Activated naive CD8-positive, alpha-beta T cell (primary cell): ENCODE results near the gene WDR59.
"Not testable (repeated sequence)": the region's sequence is repeated elsewhere in the genome, so short reads cannot be mapped to it uniquely, and the experiment has no call there.

Experiments used
- H3K27ac Mint-ChIP-seq: one replicate; pipeline ENCODE4 v1.8.0; 2021; ENCODE audit warnings: mixed read lengths
- H3K27me3 Mint-ChIP-seq: one replicate; pipeline ENCODE4 v1.8.0; 2021; ENCODE audit warnings: mixed read lengths
- H3K36me3 Mint-ChIP-seq: one replicate; pipeline ENCODE4 v1.8.0; 2021; ENCODE audit warnings: mixed read lengths
- H3K4me1 Mint-ChIP-seq: one replicate; pipeline ENCODE4 v1.8.0; 2021; ENCODE audit warnings: low read depth, mixed read lengths
- H3K4me3 Mint-ChIP-seq: one replicate; pipeline ENCODE4 v1.8.0; 2021; ENCODE audit warnings: mild to moderate bottlenecking, mixed read lengths
- H3K9me3 Mint-ChIP-seq: one replicate; pipeline ENCODE4 v1.8.0; 2021; ENCODE audit warnings: low read depth, mixed read lengths

WDR59 gene

GRCh38 chr16:74922150-74923138 is 62.5 kb downstream of the WDR59 start:
- H3K9me3 Mint-ChIP-seq: no peaks in the 10 kb centered on the region
- H3K4me3 Mint-ChIP-seq: no peak overlapping the region
- peaks cover 27% of the 10 kb centered on the region for H3K36me3 Mint-ChIP-seq
- H3K27ac Mint-ChIP-seq: no peak overlapping the region
- H3K4me1 Mint-ChIP-seq: no peaks in the 10 kb centered on the region
- H3K27me3 Mint-ChIP-seq: no peaks in the 10 kb centered on the region

- Mint-ChIP-seq H3K27ac (no peak overlapping the region), H3K9me3 (no peaks in the 10 kb centered on the region), H3K4me3 (no peak overlapping the region), H3K4me1 (no peaks in the 10 kb centered on the region), H3K36me3 (peaks cover 34% of the 10 kb centered on the region), H3K27me3 (no peaks in the 10 kb centered on the region)
These were observed 63.9 kb downstream of the WDR59 start for GRCh38 chr16:74921051-74921450.

- no peaks in the 10 kb centered on the region for H3K27me3 Mint-ChIP-seq
These were observed 75.3 kb downstream of the WDR59 start for GRCh38 chr16:74909665-74910064.

DNA sequence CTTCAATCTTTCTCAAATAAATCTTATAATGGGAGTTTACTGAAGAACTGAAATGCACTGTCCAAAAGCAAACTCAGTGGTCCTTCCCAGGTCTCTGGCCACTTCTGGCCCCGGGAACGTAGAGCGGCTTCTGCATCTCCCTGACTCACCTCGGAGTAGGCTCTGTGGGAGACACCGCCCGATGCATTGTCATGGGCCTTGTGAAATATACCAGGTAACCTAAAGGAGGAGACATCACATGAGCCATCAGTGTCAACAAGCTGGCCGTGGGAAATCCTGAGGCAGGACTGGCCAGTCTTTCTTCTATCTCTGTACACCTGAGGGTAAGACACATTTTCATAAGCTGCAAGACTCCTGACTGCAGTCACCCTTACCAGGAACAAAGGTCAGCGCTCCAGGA is 76.2 kb downstream of the WDR59 start:
- Mint-ChIP-seq H3K36me3 (peaks cover 46% of the 10 kb centered on the region), H3K9me3 (peaks cover 12% of the 10 kb centered on the region)
- H3K4me1 Mint-ChIP-seq, H3K27ac Mint-ChIP-seq, H3K27me3 Mint-ChIP-seq, H3K4me3 Mint-ChIP-seq: not testable (repeated sequence)

More at GRCh38 chr16:74909665-74910064, 75.3 kb downstream of the WDR59 start:
- Mint-ChIP-seq H3K4me3 (no peak overlapping the region), H3K9me3 (peaks cover 12% of the 10 kb centered on the region), H3K4me1 (no peaks in the 10 kb centered on the region), H3K27ac (no peak overlapping the region), H3K36me3 (peaks cover 52% of the 10 kb centered on the region)

DNA sequence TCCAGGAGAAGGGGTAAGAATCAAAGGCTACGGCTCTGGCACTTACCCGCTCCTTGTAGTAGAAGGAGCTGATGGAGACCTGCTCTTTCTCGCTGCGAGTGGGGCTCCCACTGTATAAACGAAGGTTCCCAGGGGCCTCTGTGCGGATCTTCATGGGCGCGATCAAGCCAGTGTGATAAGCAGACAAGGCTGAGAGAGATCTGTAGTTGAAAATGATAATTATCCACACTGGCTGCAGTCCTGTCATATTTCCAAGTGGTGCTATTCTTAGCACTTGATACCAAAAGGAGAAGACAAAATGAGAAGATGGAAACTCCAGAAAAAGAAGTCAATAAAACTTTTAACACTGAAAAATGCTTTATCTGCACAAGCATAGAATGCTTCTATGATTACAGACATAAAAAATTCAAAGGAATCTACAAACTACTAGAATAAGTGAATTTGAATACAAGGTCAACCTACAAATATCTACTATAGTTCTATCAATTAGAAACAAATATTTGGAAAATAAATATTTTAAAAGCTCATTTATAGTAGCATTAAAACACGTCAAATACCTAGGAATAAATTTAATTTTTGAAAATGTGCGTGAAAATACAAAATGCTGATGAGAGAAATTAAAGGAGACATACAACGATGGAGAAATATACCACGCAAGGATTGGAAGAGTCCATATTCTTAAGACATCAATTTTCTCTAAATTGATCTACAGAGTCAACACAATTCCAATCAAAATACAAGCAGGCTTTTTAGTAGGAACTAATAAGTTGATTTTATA is 80.8 kb downstream of the WDR59 start:
- Mint-ChIP-seq H3K4me3 (no peak overlapping the region), H3K27ac (no peak overlapping the region), H3K9me3 (peaks cover 5% of the 10 kb centered on the region), H3K27me3 (no peaks in the 10 kb centered on the region), H3K36me3 (peaks cover 30% of the 10 kb centered on the region), H3K4me1 (no peaks in the 10 kb centered on the region)

GRCh38 chr16:74903120-74903519 is 81.8 kb downstream of the WDR59 start:
- Mint-ChIP-seq H3K27me3 (no peaks in the 10 kb centered on the region), H3K36me3 (peaks cover 30% of the 10 kb centered on the region), H3K9me3 (peaks cover 5% of the 10 kb centered on the region), H3K4me1 (no peaks in the 10 kb centered on the region), H3K4me3 (no peak overlapping the region), H3K27ac (no peak overlapping the region)

GRCh38 chr16:74902161-74902560 is 82.8 kb downstream of the WDR59 start:
- H3K27ac Mint-ChIP-seq: no peak overlapping the region
- H3K9me3 Mint-ChIP-seq: peaks cover 1% of the 10 kb centered on the region
- no peak overlapping the region for H3K4me3 Mint-ChIP-seq
- no peaks in the 10 kb centered on the region for H3K4me1 Mint-ChIP-seq
- peaks cover 26% of the 10 kb centered on the region for H3K36me3 Mint-ChIP-seq
- no peaks in the 10 kb centered on the region for H3K27me3 Mint-ChIP-seq

- H3K4me3 Mint-ChIP-seq: no peak overlapping the region
- peaks cover 21% of the 10 kb centered on the region for H3K36me3 Mint-ChIP-seq
These were observed 83.3 kb downstream of the WDR59 start for GRCh38 chr16:74901606-74902005.

GRCh38 chr16:74899816-74900215 is 85.1 kb downstream of the WDR59 start:
- no peaks in the 10 kb centered on the region for H3K9me3 Mint-ChIP-seq
- no peaks in the 10 kb centered on the region for H3K27me3 Mint-ChIP-seq
- no peak overlapping the region for H3K27ac Mint-ChIP-seq
- H3K4me3 Mint-ChIP-seq: no peak overlapping the region
- no peaks in the 10 kb centered on the region for H3K4me1 Mint-ChIP-seq
- peaks cover 19% of the 10 kb centered on the region for H3K36me3 Mint-ChIP-seq

More at GRCh38 chr16:74901606-74902005, 83.3 kb downstream of the WDR59 start:
- no peaks in the 10 kb centered on the region for H3K9me3 Mint-ChIP-seq
- H3K27me3 Mint-ChIP-seq: no peaks in the 10 kb centered on the region
- no peaks in the 10 kb centered on the region for H3K4me1 Mint-ChIP-seq
- no peak overlapping the region for H3K27ac Mint-ChIP-seq

DNA sequence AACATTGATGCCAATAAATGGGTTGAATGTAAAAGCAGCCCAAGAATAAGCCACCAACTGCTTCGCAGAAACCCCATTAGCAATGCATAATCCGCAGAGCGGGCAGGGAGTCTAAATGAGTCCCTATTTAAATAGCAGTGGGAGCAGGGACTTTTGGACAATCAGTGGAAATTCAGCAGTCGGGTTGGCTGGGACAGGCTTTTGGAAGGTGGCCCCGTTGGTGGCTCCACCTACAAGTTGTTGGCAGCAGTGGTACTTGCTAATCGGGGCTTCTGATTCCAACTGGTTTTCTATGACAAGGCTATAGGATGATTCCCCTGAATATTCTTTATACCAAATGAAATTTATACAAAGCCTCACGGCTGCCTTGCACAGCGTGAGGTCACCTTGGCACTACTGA is 86.3 kb downstream of the WDR59 start:
- no peak overlapping the region for H3K27ac Mint-ChIP-seq
- no peaks in the 10 kb centered on the region for H3K4me1 Mint-ChIP-seq
- H3K4me3 Mint-ChIP-seq: no peak overlapping the region
- H3K36me3 Mint-ChIP-seq: peaks cover 19% of the 10 kb centered on the region
- H3K9me3 Mint-ChIP-seq: no peaks in the 10 kb centered on the region
- H3K27me3 Mint-ChIP-seq: no peaks in the 10 kb centered on the region

DNA sequence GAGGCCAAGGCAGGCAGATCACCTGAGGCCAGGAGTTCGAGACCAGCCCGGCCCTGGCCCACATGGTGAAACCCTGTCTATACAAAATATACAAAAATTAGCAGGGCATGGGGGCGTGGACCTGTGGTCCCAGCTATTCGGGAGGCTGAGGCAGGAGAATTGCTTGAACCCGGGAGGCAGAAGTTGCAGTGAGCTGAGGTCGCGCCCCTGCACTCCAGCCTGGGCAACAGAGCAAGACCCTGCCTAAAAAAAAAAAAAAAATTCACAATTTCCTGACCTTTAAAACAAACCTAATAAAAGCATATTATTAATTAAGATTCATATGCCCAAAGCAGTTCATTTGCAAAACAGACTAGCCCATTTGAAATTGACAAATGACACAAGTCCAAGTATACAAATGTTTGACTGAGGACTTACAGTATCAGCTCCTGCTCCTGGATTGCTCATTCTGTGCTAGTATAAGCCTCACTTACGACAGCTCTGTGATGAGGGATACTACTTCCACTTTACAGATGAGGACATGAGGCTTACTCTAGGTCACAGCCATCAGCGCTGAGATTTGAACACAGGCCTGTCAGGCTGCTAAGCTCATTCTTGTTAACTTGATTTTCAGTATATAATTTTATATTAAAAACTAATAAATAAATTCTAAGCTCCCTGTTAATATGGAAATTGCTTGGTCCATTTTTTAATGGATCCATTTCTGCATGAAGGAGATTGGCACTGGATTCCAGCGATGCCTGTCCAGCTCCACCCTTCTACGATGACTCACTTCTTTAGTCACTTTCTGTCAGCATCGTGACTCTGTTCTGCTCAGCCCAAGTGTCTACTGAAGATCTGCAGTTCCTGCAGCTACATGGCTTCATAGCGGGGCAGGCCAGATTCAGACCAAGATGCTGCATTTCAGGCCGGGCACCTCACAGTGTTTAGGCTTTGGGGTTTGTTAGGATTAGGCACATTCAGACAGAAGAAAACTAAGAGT is 88.2 kb downstream of the WDR59 start:
- no peak overlapping the region for H3K27ac Mint-ChIP-seq
- H3K9me3 Mint-ChIP-seq: no peaks in the 10 kb centered on the region
- H3K4me1 Mint-ChIP-seq: no peaks in the 10 kb centered on the region
- peaks cover 11% of the 10 kb centered on the region for H3K36me3 Mint-ChIP-seq
- no peak overlapping the region for H3K4me3 Mint-ChIP-seq
- H3K27me3 Mint-ChIP-seq: no peaks in the 10 kb centered on the region

- no peaks in the 10 kb centered on the region for H3K27me3 Mint-ChIP-seq
- peaks cover 16% of the 10 kb centered on the region for H3K36me3 Mint-ChIP-seq
- H3K4me3 Mint-ChIP-seq: no peak overlapping the region
- H3K9me3 Mint-ChIP-seq: no peaks in the 10 kb centered on the region
- H3K27ac Mint-ChIP-seq: no peak overlapping the region
- H3K4me1 Mint-ChIP-seq: no peaks in the 10 kb centered on the region
These were observed 91.4 kb downstream of the WDR59 start for GRCh38 chr16:74893541-74893940.

GRCh38 chr16:74892574-74893461 is 92.1 kb downstream of the WDR59 start:
- Mint-ChIP-seq H3K4me3 (no peak overlapping the region), H3K36me3 (peaks cover 16% of the 10 kb centered on the region), H3K27ac (no peak overlapping the region), H3K27me3 (no peaks in the 10 kb centered on the region), H3K4me1 (no peaks in the 10 kb centered on the region), H3K9me3 (no peaks in the 10 kb centered on the region)
